Ramos (cell line): ENCODE data around the gene OR10H5.
"Not testable (repeated sequence)": the region's sequence is repeated elsewhere in the genome, so short reads cannot be mapped to it uniquely, and the experiment has no call there.

Experiments
- in situ Hi-C: fragments of 300-500 bp; cut with MboI; formaldehyde crosslinking; loops from one replicate; pipeline ENCODE4 v1.14.3; 2022; ENCODE audit warnings: low sequenced_read_pairs; ENCODE audit not compliant: unreplicated experiment

Gene OR10H5

DNA sequence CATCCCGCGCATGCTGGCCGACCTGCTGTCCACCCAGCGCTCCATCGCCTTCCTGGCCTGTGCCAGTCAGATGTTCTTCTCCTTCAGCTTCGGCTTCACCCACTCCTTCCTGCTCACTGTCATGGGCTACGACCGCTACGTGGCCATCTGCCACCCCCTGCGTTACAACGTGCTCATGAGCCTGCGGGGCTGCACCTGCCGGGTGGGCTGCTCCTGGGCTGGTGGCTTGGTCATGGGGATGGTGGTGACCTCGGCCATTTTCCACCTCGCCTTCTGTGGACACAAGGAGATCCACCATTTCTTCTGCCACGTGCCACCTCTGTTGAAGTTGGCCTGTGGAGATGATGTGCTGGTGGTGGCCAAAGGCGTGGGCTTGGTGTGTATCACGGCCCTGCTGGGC lies 6.8 kb downstream of the OR10H5 start:
- in situ Hi-C loops, result not testable (repeated sequence)

DNA sequence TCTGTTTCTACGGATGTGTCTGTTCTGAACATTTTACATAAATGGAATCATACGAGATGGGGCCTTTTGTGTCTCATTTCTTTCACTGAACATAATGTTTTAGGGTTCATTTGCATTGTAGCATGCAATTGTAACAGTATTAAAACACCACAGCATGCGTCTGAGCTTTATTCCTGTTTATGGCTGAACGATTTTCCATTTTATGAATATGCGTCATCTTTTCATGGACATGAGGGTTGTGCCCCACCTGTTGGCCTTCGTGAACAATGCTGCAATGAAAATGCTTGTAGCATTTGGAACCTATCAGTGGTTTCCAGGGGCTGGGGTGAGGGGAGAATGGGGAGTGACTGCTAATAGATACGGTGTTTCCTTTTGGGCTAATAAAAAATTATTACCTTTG lies 22.9 kb downstream of the OR10H5 start:
- in situ Hi-C loops, result no loop called here

DNA sequence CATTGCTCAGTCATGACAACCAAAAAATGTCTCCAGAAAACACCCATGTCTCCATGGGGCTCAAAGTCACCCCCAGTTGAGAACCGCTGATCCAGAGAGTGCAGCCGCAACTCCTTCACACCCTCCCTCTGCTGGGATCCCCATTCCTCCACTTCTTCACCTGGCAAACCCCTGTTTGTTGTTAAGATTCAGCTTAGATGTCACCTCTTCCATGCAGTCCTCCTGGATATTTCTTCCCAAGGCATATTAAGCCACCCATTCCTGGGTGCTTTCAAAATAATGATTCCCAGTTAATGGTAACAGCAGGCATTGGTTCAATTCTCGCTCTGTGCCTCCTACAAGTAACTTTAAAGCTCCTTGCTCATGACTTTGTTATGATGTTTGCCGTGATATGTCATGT lies 24.0 kb downstream of the OR10H5 start:
- in situ Hi-C loops, result no loop called here

DNA sequence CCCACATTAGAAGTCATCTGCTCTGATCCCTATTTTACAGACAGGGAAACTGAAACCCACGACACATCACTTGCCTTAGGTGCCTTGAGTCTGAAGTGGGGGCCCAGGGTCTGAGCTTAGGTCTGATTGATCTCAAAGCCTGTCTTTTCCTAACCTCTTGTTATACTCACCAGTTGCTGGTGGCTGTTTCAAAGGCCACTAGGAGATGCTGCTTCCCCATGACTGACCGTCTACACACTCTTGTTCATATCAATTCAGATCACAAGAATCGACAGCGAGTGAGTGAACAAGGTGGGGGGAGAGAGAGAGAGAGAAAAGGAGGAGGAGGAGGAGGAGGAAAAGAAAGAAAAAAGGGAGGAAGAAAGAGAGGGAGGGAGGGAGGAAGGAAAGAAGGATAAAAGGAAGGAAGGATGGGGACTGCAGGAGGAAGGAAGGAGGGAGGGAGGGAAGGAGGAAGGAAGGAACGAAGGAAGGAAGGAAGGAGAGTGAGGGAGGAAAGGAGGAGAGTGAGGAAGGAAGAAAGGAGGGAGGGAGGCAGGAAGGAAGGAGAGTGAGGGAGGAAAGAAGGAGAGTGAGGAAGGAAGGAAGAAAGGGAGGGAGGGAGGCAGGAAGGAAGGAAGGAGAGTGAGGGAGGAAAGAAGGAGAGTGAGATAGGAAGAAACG lies 24.7 kb downstream of the OR10H5 start:
- in situ Hi-C loops, result no loop called here

DNA sequence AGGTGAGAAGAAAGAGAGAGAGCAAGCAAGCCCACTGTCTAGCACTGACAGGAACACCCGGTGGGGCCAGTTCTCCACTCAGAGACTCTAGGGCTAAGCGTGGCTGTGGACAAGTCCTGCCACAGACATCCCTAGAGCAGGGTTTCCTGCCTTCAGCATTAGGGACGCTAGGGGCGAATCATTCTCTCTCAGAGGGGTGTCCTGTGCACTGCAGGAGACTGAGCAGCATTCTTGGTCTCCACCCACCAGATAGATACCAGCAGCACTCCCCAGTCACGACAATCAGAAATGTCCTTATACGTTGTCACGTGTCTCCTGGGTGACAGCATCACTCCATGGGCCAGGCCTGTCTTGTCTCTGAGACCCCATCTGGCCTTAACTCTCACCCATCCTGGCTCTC lies 26.5 kb downstream of the OR10H5 start:
- in situ Hi-C loops, result no loop called here

DNA sequence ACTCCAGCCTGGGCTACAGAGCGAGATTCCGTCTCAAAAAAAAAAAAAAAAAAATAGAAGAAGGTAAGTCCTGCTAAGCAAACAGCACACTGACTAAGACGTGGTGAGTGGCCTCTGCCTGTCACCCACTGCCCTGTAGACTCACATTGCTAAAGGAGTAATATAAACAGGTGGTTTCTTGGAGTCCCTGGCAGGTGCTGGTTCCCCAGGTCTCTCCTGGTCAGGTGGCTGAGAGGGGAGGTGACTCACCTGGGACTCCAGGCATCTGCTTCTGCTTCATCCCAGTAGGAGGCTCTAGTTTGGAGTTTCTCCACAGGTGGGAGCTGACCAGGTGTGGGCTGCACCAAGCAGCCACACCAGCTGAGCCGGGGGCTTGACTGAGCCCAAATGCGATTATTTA lies 27.8 kb downstream of the OR10H5 start, which contains the start of gene OR10H1:
OR10H1 (minus strand) TSS at position 359 of the 400 bp plus-strand sequence. CDS start 7,627 bp downstream, outside the sequence.
- in situ Hi-C loops, result no loop called here

DNA sequence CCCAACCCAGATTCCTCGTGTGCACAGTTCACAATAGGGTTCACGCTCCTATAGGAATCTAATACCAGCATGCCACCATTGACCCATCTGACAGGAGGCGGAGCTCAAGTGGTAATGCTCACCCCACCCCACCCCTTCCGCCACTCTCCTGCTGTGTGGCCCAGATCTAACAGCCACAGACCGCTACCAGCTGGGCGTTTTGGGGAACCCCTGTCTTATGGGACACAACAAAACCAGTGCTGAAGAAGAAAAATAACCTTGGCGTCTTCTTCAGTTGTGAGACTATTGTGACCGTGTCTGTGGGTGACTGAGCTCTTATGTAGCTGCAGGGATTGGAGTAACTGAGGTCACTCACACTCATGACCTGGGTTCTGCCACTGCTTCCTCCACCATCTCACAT lies 33.2 kb downstream of the OR10H5 start:
- in situ Hi-C loops, result no loop called here

DNA sequence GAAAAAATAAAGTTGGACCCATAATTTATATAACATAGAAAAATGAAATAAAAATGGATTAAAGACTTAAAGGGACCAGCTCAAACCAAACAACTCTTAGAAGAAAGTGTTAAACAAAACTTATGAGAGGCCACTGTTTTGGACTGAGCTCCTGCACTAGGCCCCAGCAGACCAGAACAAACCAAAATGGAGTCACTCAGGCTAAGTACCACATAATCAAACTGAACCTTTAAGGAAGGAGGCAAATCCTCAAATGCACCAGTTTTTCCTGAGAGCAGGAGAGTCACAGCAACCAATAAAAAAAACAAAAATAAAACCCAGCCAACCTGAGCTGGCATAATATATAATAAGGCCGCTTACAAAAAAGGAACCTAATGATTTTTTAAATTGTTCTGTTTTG lies 38.3 kb downstream of the OR10H5 start:
- in situ Hi-C loops, result loop anchor here (25.0 kb wide), 1 partner anchor 362 kb away; the partner anchor contains the start of genes AP1M1 and FAM32A

DNA sequence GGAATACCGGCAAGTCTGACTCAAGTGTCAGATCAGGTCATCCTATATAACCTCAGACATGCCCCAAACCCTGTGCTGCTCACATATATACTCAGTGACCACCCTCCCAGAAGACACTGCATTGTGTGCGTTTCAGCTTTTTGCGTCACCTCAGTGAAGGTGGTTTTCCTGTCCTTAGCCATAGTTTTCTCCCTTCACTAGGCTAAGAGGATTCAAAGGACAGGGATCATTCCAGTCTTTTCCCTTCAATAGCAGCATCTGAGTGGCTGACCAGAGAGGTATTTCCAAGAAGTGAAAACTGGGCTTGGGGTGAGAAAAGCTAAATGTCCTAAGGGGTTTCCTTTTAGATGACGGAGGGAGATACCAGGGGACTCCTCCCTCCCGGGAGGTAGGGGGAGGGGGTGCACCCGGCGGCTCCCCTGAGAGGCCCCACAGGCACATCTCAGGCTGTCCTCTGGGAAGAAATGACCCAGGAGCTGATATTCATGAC lies 40.7 kb downstream of the OR10H5 start:
- in situ Hi-C loops, result loop anchor here (25.0 kb wide), 1 partner anchor 359 kb away; the partner anchor contains the start of genes AP1M1 and FAM32A

DNA sequence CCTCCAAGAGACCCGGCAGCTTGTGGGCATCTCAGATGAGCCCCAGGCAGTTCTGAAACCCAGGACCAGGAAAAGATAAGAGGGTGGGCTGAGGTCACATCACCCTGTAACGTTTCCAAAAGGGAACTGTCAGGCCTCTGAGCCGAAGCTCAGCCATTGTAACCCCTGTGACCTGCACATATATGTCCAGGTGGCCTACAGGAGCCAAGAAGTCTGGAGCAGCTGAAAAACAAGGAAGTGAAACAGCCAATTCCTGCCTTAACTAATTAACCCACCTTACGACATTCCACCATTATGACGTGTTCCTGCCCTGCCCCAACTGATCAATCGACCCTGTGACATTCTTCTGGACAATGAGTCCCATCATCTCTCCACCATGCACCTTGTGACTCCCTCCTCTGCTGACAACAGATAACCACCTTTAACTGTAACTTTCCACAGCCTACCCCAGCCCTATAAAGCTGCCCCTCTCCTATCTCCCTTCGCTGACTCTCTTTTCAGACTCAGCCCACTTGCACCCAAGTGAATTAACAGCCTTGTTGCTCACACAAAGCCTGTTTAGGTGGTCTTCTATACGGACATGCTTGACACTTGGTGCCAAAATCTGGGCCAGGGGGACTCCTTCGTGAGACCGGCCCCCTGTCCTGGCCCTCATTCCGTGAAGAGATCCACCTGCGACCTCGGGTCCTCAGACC lies 41.3 kb downstream of the OR10H5 start:
- in situ Hi-C loops, result loop anchor here (25.0 kb wide), 1 partner anchor 359 kb away; the partner anchor contains the start of genes AP1M1 and FAM32A

DNA sequence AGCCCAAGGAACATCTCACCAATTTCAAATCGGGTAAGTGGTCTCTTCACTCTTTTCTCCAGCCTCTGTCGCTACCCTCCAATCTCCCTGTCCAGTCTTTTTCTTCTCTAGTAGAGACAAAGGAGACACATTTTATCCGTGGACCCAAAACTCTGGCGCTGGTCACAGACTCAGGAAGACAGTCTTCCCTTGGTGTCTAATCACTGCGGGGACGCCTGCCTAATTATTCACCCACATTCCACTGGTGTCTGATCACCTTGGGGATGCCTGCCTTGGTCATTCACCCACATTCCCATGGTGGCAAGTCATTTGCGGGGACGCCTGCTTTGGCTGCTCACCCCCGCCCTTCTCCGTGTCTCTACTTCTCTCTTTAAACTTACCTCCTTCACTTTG lies 41.8 kb downstream of the OR10H5 start:
- in situ Hi-C loops, result loop anchor here (25.0 kb wide), 1 partner anchor 358 kb away; the partner anchor contains the start of genes AP1M1 and FAM32A

DNA sequence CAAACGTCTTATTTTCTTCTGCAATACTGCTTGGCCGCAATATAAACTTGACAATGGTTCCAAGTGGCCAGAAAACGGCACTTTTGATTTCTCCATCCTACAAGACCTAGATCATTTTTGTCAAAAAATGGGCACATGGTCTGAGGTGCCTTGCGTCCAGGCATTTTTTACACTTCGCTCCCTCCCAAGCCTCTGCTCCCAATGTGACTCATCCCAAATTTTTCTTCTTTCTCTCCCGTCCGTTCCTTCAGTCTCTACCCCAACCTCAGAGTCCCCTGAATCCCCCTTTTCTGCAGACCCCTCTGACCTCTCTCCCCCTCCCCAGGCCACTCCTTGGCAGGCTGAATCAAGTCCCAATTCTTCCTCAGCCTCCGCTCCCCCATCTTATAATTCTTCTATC lies 42.3 kb downstream of the OR10H5 start:
- in situ Hi-C loops, result loop anchor here (25.0 kb wide), 1 partner anchor 358 kb away; the partner anchor contains the start of genes AP1M1 and FAM32A

DNA sequence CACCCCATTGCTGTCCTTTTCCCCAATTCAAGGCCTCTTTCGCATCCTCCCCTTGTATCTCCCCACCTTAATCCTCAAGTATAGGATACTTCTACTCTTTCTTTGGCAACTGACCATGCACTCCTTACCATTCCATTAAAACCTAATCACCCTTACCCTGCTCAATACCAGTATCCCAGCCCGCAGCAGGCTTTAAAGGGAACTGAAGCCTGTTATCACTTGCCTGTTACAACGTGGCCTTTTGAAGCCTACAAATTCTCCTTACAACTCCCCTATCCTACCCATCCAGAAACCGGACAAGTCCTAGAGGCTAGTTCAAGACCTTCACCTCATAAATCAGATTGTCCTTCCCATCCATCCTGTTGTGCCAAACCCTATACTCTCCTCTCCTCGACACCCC lies 44.2 kb downstream of the OR10H5 start:
- in situ Hi-C loops, result loop anchor here (25.0 kb wide), 1 partner anchor 356 kb away; the partner anchor contains the start of genes AP1M1 and FAM32A

DNA sequence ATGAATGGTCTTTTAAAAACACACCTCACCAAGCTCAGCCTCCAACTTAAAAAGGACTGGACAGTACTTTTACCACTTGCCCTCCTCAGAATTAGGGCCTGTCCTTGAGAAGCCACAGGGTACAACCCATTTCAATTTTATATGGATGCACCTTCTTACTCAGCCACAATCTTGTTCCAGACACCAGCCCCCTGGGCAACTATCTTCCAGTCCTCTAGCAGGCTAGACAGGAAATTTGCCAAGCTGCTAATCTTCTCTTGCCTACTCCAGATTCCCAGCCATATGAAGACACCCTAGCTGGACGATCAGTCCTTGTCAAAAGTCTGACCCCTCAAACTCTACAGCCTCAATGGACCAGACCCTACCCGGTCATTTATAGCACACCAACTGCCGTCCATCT lies 46.8 kb downstream of the OR10H5 start:
- in situ Hi-C loops, result loop anchor here (25.0 kb wide), 1 partner anchor 353 kb away; the partner anchor contains the start of genes AP1M1 and FAM32A

DNA sequence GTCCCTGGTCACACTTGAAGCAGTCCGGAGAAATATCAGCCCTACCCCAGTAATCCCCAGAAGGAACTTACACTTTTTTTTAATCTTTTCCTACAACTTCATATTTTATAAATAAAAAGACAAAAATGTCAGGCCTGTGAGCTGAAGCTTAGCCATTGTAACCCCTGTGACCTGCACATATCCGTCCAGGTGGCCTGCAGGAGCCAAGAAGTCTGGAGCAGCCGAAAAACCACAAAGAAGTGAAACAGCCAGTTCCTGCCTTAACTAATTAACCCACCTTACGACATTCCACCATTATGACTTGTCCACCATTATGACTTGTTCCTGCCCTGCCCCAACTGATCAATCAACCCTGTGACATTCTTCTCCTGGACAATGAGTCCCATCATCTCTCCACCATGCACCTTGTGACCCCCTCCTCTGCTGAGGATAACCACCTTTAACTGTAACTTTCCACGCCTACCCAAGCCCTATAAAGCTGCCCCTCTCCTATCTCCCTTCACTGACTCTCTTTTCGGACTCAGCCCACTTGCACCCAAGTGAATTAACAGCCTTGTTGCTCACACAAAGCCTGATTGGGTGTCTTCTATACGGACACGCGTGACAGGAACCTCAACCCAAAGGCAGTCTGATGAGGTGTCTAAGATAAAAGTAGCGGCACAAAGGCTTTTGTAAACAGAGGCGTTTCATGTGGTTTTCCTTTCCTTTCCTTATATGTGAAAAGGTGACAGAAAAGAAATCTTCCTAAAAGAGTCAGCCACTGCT lies 48.3 kb downstream of the OR10H5 start:
- in situ Hi-C loops, result loop anchor here (25.0 kb wide), 1 partner anchor 352 kb away; the partner anchor contains the start of genes AP1M1 and FAM32A

DNA sequence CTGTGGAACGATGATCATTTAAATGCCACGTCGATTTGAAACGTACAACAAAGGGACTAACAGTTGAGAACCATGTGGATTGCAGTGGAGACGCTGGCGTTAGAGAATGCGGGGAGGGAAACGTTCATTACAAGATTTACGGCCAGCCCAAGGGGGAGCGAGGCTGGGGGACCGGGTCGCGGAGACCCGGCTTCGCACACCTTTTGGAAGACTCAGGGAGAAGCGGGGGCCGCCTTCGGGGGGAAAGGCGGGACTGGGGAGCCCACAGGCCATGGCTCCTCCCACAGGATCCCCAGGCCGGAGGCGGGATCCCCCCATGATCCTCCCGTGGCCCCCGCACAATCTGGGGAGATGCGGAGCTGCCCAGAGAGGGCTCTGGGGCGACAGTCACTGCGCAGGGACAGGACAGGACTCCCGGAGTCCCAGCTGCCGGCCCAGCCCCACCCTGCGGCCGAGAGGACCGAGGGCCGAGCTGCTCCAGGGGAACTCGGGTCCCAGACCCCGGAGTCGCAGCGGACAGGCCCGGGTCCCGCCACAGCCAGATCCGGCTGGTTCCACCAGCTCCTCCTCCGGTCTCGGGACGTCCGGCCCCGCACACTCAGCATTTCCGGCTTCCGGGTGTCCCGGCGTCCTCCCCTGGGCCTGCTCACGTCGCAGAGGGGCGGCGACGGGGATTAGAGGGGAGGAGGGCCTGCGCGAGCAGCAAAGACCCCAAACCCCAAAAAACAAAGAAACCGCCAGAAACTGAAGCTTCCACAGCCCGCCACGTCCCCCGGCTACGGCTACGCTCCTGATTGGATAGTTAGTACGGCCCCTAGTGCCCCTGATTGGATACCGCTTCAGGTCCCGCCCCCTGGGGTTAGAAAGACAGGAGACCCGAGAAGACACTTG lies 49.1 kb downstream of the OR10H5 start:
- in situ Hi-C loops, result loop anchor here (25.0 kb wide), 1 partner anchor 351 kb away; the partner anchor contains the start of genes AP1M1 and FAM32A

DNA sequence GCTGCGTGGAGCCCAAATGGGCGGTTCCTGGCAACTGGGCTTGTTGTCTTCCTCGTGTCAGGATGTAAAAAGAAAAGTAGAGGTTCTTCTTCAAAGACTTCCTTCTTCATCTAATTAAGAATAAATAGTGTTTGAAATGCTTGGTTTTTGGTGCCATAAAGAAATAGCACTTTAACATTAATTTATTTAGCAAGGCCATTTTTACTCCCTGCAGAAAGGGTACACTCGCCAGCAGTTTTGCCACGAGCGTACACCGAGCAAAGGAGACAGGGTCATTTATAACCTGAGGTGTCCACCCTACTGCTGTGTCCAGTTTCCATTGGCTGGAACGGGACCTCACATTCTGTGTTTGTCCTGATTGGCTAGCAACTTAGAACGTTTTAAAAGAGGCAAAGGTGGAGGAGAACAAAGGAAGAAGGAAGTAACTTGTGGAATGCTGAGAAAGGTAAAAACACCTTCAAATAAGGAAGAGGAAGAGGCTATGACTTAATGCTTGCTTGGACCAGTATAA lies 49.8 kb downstream of the OR10H5 start:
- in situ Hi-C loops, result loop anchor here (25.0 kb wide), 1 partner anchor 350 kb away; the partner anchor contains the start of genes AP1M1 and FAM32A

DNA sequence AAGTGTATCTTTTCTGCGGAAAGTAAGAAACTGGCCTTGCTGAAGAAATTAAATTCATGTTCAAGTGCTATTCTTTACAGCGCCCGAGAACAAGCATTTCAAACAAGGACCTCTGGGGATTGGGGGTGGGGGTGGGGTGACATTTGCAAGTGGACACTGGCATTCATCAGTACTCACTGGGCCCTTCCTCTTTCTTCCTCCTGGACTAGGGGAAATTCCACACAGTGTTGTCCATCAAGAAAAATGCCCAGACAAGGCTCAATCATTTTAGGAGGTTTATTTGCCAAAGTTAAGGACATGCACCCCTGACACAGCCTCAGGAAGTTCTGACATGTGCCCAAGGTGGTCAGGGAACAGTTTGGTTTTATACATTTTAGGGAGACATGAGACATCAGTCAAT lies 50.9 kb downstream of the OR10H5 start:
- in situ Hi-C loops, result loop anchor here (25.0 kb wide), 1 partner anchor 349 kb away; the partner anchor contains the start of genes AP1M1 and FAM32A

DNA sequence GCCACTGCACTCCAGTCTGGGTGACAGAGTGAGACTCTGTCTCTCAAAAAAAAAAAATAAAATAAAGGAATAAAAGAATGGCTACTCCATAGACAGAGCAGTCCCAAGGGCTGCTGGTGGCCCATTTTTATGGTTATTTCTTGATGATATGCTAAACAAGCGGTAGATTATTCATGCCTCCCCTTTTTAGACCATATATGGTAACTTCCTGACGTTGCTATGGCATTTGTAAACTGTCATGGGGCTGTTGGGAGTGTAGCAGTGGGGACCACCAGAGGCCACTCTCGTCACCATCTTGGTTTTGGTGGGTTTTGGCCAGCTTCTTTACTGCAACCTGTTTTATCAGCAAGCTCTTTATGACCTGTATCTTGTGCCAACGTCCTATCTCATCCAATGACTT lies 52.4 kb downstream of the OR10H5 start:
- in situ Hi-C loops, result loop anchor here (25.0 kb wide), 1 partner anchor 347 kb away; the partner anchor contains the start of genes AP1M1 and FAM32A
